Hematopoietic multipotent progenitor cell treated with erythropoietin and hydrocortisone succinate and interleukin-3 and kit ligand, for 17 days (in vitro differentiated cells): ENCODE data around the gene L3MBTL1.
A peak's percentile ranks its signal among the peaks of the same experiment; 100 is the strongest.

Experiments used
- DNase-seq: peaks from one replicate; pipeline ENCODE4 v3.0.0-alpha.2; 2015; ENCODE audit warnings: low spot score

Gene L3MBTL1

DNA sequence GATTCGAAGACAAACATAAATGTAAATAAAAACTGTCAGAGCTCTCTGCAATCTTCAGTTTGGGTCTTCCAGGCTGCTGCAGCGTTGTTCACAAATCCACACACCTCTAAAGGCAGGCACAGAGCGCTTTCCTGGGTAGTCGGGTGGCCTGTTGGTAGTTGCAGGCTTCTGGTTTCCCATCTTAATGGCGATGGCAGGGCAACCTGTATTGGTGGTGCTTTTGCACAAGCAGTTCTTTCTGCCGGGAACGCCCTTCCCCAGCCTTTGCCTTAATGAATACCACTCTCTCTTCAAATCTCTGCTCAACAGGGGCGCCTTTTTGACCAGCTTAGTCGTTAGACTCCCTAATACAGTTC is 82.5 kb downstream of the L3MBTL1 start:
- no peak for DNase-seq

DNA sequence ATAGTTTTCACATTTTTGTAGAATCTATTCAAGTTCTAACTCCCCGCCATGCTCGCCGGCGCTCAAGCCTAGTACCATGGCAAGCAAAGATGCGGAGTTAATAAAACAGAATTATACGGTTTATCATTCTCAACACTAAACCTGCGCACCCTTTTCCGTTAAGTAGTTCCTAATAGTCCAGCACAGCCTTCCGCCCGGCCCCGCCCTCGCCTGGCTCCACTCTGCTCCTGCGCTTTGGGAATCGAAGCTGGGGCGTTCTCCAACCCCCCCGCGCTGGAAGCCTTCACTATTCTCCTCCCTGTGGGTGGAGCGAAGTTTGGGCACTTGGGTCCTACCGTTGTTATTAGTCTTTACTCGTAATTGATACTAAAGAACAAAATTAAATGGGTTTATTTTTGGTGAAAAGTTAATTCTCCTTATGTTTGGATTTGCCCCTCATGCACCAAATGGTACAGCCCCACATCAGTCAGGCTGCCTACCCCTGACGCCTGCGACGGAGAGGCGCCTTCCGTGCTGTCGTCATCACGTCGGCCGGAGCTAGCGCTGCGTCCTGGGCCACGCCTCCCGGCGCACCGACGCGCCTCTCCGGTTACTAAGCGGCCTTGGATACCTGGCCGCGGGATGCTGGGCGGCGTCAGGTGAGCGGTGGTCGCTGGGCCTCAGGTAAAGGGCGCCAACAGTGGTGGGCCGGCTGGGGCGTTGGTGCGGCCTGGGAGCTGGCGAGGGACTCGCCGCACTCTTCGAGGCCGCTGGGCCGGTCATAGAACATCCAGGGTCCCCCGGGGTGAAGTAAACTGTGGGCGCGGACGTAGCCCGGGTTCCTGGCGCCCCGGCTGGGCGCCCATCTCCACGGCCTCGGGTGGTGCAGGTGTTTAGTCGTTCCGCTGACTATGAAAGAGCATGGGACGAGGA is 83.2 kb downstream of the L3MBTL1 start, which contains the start of gene IFT52:
Gene IFT52, plus strand, starts transcription at position 546 of the 912 bp plus-strand sequence. CDS start 3,762 bp downstream, outside the sequence.
- peak; percentile 96 for DNase-seq
